Hepatocyte (in vitro differentiated cells): ENCODE measurements around the gene TCP11.
"Not testable (repeated sequence)": the region's sequence is repeated elsewhere in the genome, so short reads cannot be mapped to it uniquely, and the experiment has no call there.

Source experiments
- EZH2 ChIP-seq: fragments of 200-600 bp; sonication (generic); IDR thresholded peaks from 2 replicates; pipeline ENCODE4 v1.6.1; 2016; ENCODE audit warnings: antibody characterized with exemption, mild to moderate bottlenecking, borderline replicate concordance
- TF ChIP-seq, protein P1 (sequence below): fragments of 200-600 bp; sonication (generic); IDR thresholded peaks from 2 replicates; pipeline ENCODE4 v1.5.1; 2016; ENCODE audit warnings: antibody characterized with exemption, mild to moderate bottlenecking; ENCODE audit not compliant: poor library complexity

DNA sequence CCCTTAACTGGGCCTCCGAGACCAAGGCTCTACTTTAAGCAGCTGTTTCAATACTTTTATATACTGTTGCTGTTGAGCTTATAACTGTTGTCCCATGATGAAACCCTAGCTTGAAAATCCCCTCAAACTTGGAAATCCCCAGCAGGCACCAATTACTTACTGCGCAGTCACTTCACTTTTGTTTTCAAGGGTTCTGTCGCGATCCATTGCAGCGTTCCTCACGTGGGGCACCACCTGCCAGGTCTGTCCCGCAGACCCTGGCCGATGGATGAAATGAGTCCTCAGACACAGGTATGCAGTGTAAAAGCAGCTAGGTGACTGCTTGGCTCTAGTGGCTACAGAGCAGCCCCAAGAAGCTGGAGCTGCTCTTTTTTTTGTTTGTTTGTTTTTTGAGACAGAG is 33.9 kb downstream of the TCP11 start:
- TF ChIP-seq, protein P1, sequence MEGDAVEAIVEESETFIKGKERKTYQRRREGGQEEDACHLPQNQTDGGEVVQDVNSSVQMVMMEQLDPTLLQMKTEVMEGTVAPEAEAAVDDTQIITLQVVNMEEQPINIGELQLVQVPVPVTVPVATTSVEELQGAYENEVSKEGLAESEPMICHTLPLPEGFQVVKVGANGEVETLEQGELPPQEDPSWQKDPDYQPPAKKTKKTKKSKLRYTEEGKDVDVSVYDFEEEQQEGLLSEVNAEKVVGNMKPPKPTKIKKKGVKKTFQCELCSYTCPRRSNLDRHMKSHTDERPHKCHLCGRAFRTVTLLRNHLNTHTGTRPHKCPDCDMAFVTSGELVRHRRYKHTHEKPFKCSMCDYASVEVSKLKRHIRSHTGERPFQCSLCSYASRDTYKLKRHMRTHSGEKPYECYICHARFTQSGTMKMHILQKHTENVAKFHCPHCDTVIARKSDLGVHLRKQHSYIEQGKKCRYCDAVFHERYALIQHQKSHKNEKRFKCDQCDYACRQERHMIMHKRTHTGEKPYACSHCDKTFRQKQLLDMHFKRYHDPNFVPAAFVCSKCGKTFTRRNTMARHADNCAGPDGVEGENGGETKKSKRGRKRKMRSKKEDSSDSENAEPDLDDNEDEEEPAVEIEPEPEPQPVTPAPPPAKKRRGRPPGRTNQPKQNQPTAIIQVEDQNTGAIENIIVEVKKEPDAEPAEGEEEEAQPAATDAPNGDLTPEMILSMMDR = not testable (repeated sequence)
- TF ChIP-seq EZH2 = not testable (repeated sequence)
